ENCODE measurements around the gene FBXL2. TPM values are rescaled to one million over a fixed set of nuclear protein-coding genes. Genes with fewer than 3 reads are reported as not detected.

Gene FBXL2
- total and polyA plus RNA-seq, 2 of the 4 experiments (the other 2 are of a cell fraction): 15.8 to 21.0 TPM

- DNase-seq: no peak
- Histone ChIP-seq H2BK5ac (ENCODE audit: low read depth, low read length, poor library complexity, severe bottlenecking) (no peak overlapping the region), H3K36me3 (ENCODE audit: control insufficient read depth, insufficient read depth, low read length) (peaks cover 2% of the 10 kb centered on the region; the same call in 1 of the 2 replicates), H3K27ac (ENCODE audit: insufficient read depth, low read length) (no peak overlapping the region), H3K4ac (ENCODE audit: low read depth, low read length) (no peak overlapping the region), H3K56ac (ENCODE audit: extremely low read depth, insufficient read depth, low read length) (no peak overlapping the region), H3K9ac (ENCODE audit: low read depth, low read length) (no peak overlapping the region), H2BK15ac (ENCODE audit: low read depth, low read length) (no peak overlapping the region), H4K20me1 (ENCODE audit: insufficient read depth, low read length) (peaks cover 89% of the 10 kb centered on the region), H3K4me2 (ENCODE audit: low read depth, low read length) (no peak overlapping the region), H3K18ac (ENCODE audit: low read depth, low read length) (no peak overlapping the region), H2AFZ (replicated peaks; ENCODE audit: low read length, poor library complexity) (no peak overlapping the region), H3K9me3 (ENCODE audit: control insufficient read depth, insufficient read depth, low read length) (no peaks in the 10 kb centered on the region), H3K9me1 (ENCODE audit: insufficient read depth, low read length) (peaks cover 9% of the 10 kb centered on the region), H2AK5ac (ENCODE audit: low read depth, low read length) (no peak overlapping the region), H4K8ac (ENCODE audit: low read depth in 2 of 2, low read length in 2 of 2) (no peak overlapping the region), H3K23ac (ENCODE audit: low read depth, low read length) (no peak overlapping the region), H3K14ac (replicated peaks; ENCODE audit: low read depth, low read length) (no peak overlapping the region), H3K79me1 (ENCODE audit: low read depth in 1 of 2, low read length in 2 of 2) (peaks cover 2 to 58% of the 10 kb centered on the region in 2 experiments; a peak in 3 of 4 replicates), H2BK20ac (ENCODE audit: low read depth, low read length) (no peak overlapping the region), H4K5ac (ENCODE audit: low read depth, low read length) (no peak overlapping the region), H3K4me1 (ENCODE audit: control insufficient read depth, insufficient read depth, low read length) (peaks cover 13% of the 10 kb centered on the region), H3K27me3 (ENCODE audit: control insufficient read depth, insufficient read depth, low read length) (no peaks in the 10 kb centered on the region), H4K91ac (ENCODE audit: insufficient read depth, low read depth, low read length) (no peak overlapping the region), H2AK9ac (replicated peaks; ENCODE audit: low read depth, low read length, poor library complexity) (no peak overlapping the region), H2BK120ac (ENCODE audit: low read depth, low read length) (no peak overlapping the region), H3K4me3 (ENCODE audit: insufficient read depth, low read depth, low read length) (no peak overlapping the region)
- dilution Hi-C loops (cut with HindIII; ENCODE audit: low sequenced_read_pairs, unreplicated experiment): no loop called here
- in situ Hi-C loops (cut with MboI; ENCODE audit: low sequenced_read_pairs): no loop called here
- TF ChIP-seq NFE2L2 (IDR thresholded peaks at IDR 0.05; ENCODE audit: low read depth, low read length): no peak
- TF ChIP-seq CTCF (conservative IDR thresholded peaks at IDR 0.05; ENCODE audit: low read depth, low read length): no peak
- TF ChIP-seq RAD21 (IDR thresholded peaks at IDR 0.05; ENCODE audit: low read length): no peak
- TF ChIP-seq CEBPB (IDR thresholded peaks at IDR 0.05; ENCODE audit: low read depth, low read length): no peak
- no peak for TF ChIP-seq ELK1 (IDR thresholded peaks at IDR 0.05; ENCODE audit: borderline replicate concordance, low read depth, low read length)
- TF ChIP-seq MAFK (IDR thresholded peaks at IDR 0.05; ENCODE audit: low read depth, low read length): no peak
- TF ChIP-seq MXI1 (IDR thresholded peaks at IDR 0.05; ENCODE audit: borderline replicate concordance, low read depth, low read length): no peak
- no peak for TF ChIP-seq RFX5 (IDR thresholded peaks at IDR 0.05; ENCODE audit: low read depth, low read length)
- no peak for TF ChIP-seq RCOR1 (IDR thresholded peaks at IDR 0.05; ENCODE audit: insufficient replicate concordance, low read length)
- no peak for TF ChIP-seq POLR2A (IDR thresholded peaks at IDR 0.05; ENCODE audit: low read depth, low read length)
- no peak for TF ChIP-seq BHLHE40 (IDR thresholded peaks at IDR 0.05; ENCODE audit: low read depth, low read length)
- TF ChIP-seq CHD1 (IDR thresholded peaks at IDR 0.05; ENCODE audit: low read depth, low read length): no peak
- no peak for TF ChIP-seq USF2 (IDR thresholded peaks at IDR 0.05; ENCODE audit: low read depth, low read length)
- no peak for TF ChIP-seq FOS (IDR thresholded peaks at IDR 0.05; ENCODE audit: low read depth, low read length)
- no peak for TF ChIP-seq SMC3 (IDR thresholded peaks at IDR 0.05; ENCODE audit: low read depth, low read length)
- no peak for TF ChIP-seq MAZ (IDR thresholded peaks at IDR 0.05; ENCODE audit: borderline replicate concordance, low read depth, low read length)
- POLR2A ChIA-PET (ENCODE audit: unreplicated experiment): no interaction called here
- BruUV-seq (replicated peaks): no TSS peak
- no peak for ATAC-seq (ENCODE audit: low read depth)
- intact Hi-C loops (cut with micrococcal nuclease): no loop called here
- WGBS, 2 experiments (ENCODE audit: extremely low coverage in 2 of 2, insufficient read length in 1 of 2): 89% methylated on average over 4 of the region's 7 CpGs; no CpG with 5 or more reads in 1 of the 2 experiments
- CTCF ChIA-PET: interaction anchor here (1.4 kb wide), 1 partner anchor 13 kb away, joined by 4 read pairs; no protein-coding TSS in a partner anchor
These were observed 151.5 kb downstream of the FBXL2 start for GRCh38 chr3:33428734-33429133.
